BLaER1 treated with 17β-estradiol and CSF1 and Interleukin-3, amounts not matched to agents 10 nM and 100 nM (cell line): ENCODE results near the gene SOX8.
"Not testable (repeated sequence)": the region's sequence is repeated elsewhere in the genome, so short reads cannot be mapped to it uniquely, and the experiment has no call there.

ENCODE experiments used
- H3K27ac ChIP-seq, 11 experiments: shearing (Covaris generic); formaldehyde crosslinking; 2 replicates each; pipeline ENCODE4 v1.8.1; 2022
- H3K27me3 ChIP-seq, 11 experiments: shearing (Covaris generic); formaldehyde crosslinking; 2 replicates each; pipeline ENCODE4 v1.8.1; 2022
- H3K36me3 ChIP-seq, 11 experiments: shearing (Covaris generic); formaldehyde crosslinking; 2 replicates each; pipeline ENCODE4 v1.8.1; 2022
- H3K4me1 ChIP-seq, 10 experiments: shearing (Covaris generic); formaldehyde crosslinking; 2 replicates each; pipeline ENCODE4 v1.8.1; 2022
- H3K4me2 ChIP-seq, 11 experiments: shearing (Covaris generic); formaldehyde crosslinking; 2 replicates each; pipeline ENCODE4 v1.8.1; 2022
- H3K4me3 ChIP-seq, 10 experiments: shearing (Covaris generic); formaldehyde crosslinking; 2 replicates each; pipeline ENCODE4 v1.8.1; 2022
- H3K9ac ChIP-seq, 11 experiments: shearing (Covaris generic); formaldehyde crosslinking; 2 replicates each; pipeline ENCODE4 v1.8.1; 2022
- H3K9me3 ChIP-seq, 11 experiments: shearing (Covaris generic); formaldehyde crosslinking; replicated peaks in 1 of 11; 2 replicates each; pipeline ENCODE4 v1.8.1; 2022
- H4K20me1 ChIP-seq, 11 experiments: shearing (Covaris generic); formaldehyde crosslinking; 2 replicates each; pipeline ENCODE4 v1.8.1; 2022
- Cebpa-rat ChIP-seq, 11 experiments: shearing (Covaris generic); IDR thresholded peaks; 2 replicates each; pipeline ENCODE4 v1.8.1; 2022

SOX8 gene

GRCh38 chr16:939311-939710 lies 42.3 kb upstream of the SOX8 start:
- Histone ChIP-seq H4K20me1 (peaks cover 0 to 29% (median 0%) of the 10 kb centered on the region in 11 experiments; a peak in 2 of 22 replicates), H3K27me3 (no peaks in the 10 kb centered on the region), H3K4me2 (no peak overlapping the region), H3K9ac (no peak overlapping the region), H3K4me3 (no peak overlapping the region), H3K36me3 (peaks cover 29 to 48% (median 34%) of the 10 kb centered on the region in 11 experiments), H3K4me1 (peaks cover 0 to 19% (median 12%) of the 10 kb centered on the region in 10 experiments; a peak in 17 of 20 replicates), H3K9me3 (peaks cover 34 to 46% (median 42%) of the 10 kb centered on the region in 11 experiments), H3K27ac (no peak overlapping the region)
- TF ChIP-seq Cebpa-rat (IDR thresholded peaks at IDR 0.05), result no peak

DNA sequence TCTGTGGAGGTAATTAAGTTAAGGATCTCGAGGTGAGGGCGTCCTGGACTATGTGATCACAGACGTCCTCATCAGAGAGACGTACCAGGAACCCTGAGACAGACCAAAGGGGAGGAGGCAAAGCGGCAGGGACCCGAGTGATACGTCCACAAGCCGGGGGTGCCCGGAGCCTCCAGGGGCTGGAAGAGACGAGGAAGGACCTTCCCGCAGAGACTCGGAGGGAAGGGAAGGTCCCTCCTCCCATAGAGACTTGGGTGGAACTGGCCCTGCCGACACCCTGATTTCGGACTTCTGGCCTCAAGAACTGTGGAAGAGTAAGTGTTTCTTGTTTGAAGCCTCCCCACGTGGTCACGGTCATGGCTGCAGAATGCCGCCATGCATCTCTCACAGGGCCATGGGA lies 41.6 kb upstream of the SOX8 start:
- Histone ChIP-seq H3K27me3 (no peaks in the 10 kb centered on the region), H3K4me3 (no peak overlapping the region), H4K20me1 (peaks cover 0 to 29% (median 0%) of the 10 kb centered on the region in 11 experiments; a peak in 2 of 22 replicates), H3K27ac (no peak overlapping the region), H3K4me2 (peak overlapping the region in 9 of 11 experiments; percentile 7 to 58 (median 49); a peak in 14 of 22 replicates), H3K4me1 (peaks cover 0 to 19% (median 12%) of the 10 kb centered on the region in 10 experiments; a peak in 17 of 20 replicates), H3K9me3 (peaks cover 39 to 52% (median 47%) of the 10 kb centered on the region in 11 experiments), H3K9ac (no peak overlapping the region), H3K36me3 (peaks cover 33 to 53% (median 39%) of the 10 kb centered on the region in 11 experiments)
- no peak for TF ChIP-seq Cebpa-rat (IDR thresholded peaks at IDR 0.05)

DNA sequence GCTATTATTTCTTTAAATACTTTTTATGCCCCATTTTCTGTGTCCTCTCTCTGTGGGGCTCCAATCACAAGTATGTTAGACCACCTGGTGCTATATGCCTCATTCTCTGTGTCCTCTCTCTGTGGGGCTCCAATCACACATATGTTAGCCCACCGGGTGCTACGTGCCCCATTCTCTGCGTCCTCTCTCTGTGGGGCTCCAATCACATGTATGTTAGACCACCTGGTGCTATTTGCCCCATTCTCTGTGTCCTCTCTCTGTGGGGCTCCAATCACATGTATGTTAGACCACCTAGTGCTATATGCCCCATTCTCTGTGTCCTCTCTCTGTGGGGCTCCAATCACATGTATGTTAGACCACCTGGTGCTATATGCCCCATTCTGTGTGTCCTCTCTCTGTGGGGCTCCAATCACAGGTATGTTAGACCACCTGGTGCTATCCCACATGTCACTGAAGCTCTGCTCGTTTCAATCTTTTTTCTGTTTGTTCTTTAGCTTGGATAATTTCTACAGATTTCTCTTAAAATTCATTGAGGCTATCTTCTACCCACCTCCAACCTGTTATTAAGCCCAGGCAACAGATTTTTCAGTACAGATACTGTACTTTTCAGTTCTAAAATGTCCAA lies 39.0 kb upstream of the SOX8 start:
- Histone ChIP-seq H3K4me3 (peak overlapping the region in 2 of 10 experiments; percentile 1 to 10; a peak in 1 of 20 replicates), H3K4me2 (no peak overlapping the region), H3K9ac (no peak overlapping the region), H3K4me1 (peaks cover 0 to 19% (median 12%) of the 10 kb centered on the region in 10 experiments; a peak in 17 of 20 replicates), H4K20me1 (peaks cover 0 to 17% (median 0%) of the 10 kb centered on the region in 11 experiments; a peak in 3 of 22 replicates), H3K36me3 (peaks cover 41 to 78% (median 65%) of the 10 kb centered on the region in 11 experiments), H3K27ac (no peak overlapping the region), H3K27me3 (no peaks in the 10 kb centered on the region), H3K9me3 (peaks cover 39 to 55% (median 47%) of the 10 kb centered on the region in 11 experiments)
- TF ChIP-seq Cebpa-rat (IDR thresholded peaks at IDR 0.05), result no peak

DNA sequence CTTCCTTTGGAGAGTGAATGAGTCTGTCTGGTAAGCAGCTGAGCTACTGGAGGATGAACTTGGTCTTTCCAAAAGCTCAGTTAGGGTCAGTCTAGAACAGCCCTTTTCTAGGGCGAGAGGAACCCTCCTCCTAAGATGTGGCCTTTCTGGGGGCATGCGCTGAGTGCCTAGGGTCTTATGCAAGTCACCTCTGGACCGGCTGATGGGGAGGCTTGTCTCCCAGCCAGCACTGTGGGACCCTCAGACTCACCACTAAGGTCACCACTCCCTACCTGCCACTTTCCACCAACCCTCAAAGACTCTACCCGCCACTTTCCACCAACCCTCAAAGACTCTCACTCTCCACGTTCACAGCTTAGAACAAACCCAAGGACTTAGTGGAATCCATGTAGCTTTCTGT lies 37.6 kb upstream of the SOX8 start:
- H3K9me3 ChIP-seq, result peaks cover 39 to 55% (median 47%) of the 10 kb centered on the region in 11 experiments
- no peaks in the 10 kb centered on the region for H3K27me3 ChIP-seq
- no peak overlapping the region for H3K4me3 ChIP-seq
- H4K20me1 ChIP-seq, result peaks cover 0 to 13% (median 0%) of the 10 kb centered on the region in 11 experiments; a peak in 4 of 22 replicates
- H3K27ac ChIP-seq, result no peak overlapping the region
- H3K9ac ChIP-seq, result no peak overlapping the region
- peaks cover 41 to 82% (median 64%) of the 10 kb centered on the region in 11 experiments for H3K36me3 ChIP-seq
- peaks cover 0 to 14% (median 9%) of the 10 kb centered on the region in 10 experiments; a peak in 17 of 20 replicates for H3K4me1 ChIP-seq
- no peak overlapping the region for H3K4me2 ChIP-seq
- no peak for TF ChIP-seq Cebpa-rat (IDR thresholded peaks at IDR 0.05)

DNA sequence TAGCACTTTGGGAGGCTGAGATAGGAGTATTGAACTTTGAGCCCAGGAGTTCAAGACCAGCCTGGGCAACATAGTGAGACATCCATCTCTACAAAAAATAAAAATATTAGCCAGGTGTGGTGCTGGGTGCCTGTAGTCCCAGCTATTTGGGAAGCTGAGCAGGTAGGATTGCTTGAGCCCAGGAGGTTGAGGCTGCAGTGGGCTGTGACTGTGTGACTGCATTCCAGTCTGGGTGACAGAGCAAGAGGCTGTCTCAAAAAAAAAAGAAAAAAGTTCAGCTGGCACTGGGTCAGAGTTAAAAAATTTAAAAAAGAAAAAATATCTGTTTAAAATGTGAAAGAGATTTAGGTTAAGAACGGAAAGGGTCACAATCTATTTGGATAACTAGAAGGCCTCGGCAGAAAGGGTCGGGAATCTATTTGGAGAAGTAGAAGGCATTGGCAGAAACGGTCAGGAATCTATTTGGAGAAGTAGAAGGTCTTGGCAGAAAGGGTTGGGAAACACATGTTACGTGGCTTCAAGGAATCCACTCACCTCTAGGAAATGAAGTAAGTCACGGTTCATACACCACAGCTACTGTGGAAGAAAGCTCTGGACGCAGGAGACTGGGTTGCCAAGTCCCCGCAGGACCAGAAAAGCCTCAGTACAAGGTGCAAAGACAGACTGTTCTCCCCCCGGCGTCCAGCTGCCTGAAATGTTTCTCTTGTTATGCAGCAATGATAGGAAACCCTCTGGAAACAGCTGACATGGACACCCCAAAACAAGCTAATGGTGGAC lies 36.1 kb upstream of the SOX8 start:
- Histone ChIP-seq H4K20me1 (peaks cover 0 to 11% (median 0%) of the 10 kb centered on the region in 11 experiments; a peak in 4 of 22 replicates), H3K9ac (no peak overlapping the region), H3K4me2 (no peak overlapping the region), H3K27me3 (no peaks in the 10 kb centered on the region), H3K4me3 (no peak overlapping the region), H3K36me3 (peaks cover 41 to 70% (median 63%) of the 10 kb centered on the region in 11 experiments), H3K4me1 (peaks cover 0 to 8% (median 3%) of the 10 kb centered on the region in 10 experiments; a peak in 16 of 20 replicates), H3K9me3 (peaks cover 39 to 49% (median 43%) of the 10 kb centered on the region in 11 experiments), H3K27ac (no peak overlapping the region)
- no peak for TF ChIP-seq Cebpa-rat (IDR thresholded peaks at IDR 0.05)

DNA sequence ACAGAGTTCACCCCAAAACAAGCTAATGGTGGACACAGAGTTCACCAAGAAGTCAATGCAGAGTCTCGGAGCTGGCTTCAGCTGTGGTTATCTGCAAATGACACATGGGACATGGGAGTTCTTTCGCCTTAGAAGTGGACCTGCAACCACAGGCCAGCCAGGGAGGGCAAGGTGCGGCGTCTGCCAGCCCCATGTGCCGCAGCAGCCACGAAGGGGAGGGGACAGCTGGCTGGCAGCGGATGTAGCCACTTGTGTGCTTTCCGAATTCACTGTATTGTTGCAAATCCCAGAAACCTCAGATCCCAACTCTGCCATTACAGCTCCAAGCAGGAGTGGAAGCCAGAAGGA lies 35.5 kb upstream of the SOX8 start:
- Histone ChIP-seq H4K20me1 (peaks cover 0 to 15% (median 0%) of the 10 kb centered on the region in 11 experiments; a peak in 7 of 22 replicates), H3K27ac (no peak overlapping the region), H3K36me3 (peaks cover 46 to 73% (median 61%) of the 10 kb centered on the region in 11 experiments), H3K9me3 (peaks cover 34 to 43% (median 37%) of the 10 kb centered on the region in 11 experiments), H3K4me2 (no peak overlapping the region), H3K4me3 (no peak overlapping the region), H3K27me3 (no peaks in the 10 kb centered on the region), H3K9ac (no peak overlapping the region), H3K4me1 (peaks cover 0 to 2% (median 0%) of the 10 kb centered on the region in 10 experiments; a peak in 2 of 20 replicates)
- TF ChIP-seq Cebpa-rat (IDR thresholded peaks at IDR 0.05), result no peak

GRCh38 chr16:947255-947921 lies 34.2 kb upstream of the SOX8 start:
- Histone ChIP-seq H3K27ac (no peak overlapping the region), H3K4me1 (peaks cover 7 to 13% (median 11%) of the 10 kb centered on the region in 10 experiments; a peak in 17 of 20 replicates), H3K9me3 (peaks cover 20 to 29% (median 24%) of the 10 kb centered on the region in 11 experiments), H3K9ac (no peak overlapping the region), H3K27me3 (no peaks in the 10 kb centered on the region), H3K4me3 (no peak overlapping the region), H3K4me2 (no peak overlapping the region), H4K20me1 (peaks cover 0 to 22% (median 0%) of the 10 kb centered on the region in 11 experiments; a peak in 10 of 22 replicates), H3K36me3 (peaks cover 45 to 68% (median 57%) of the 10 kb centered on the region in 11 experiments)
- no peak for TF ChIP-seq Cebpa-rat (IDR thresholded peaks at IDR 0.05)

GRCh38 chr16:947922-948303 lies 33.7 kb upstream of the SOX8 start:
- peaks cover 0 to 24% (median 0%) of the 10 kb centered on the region in 11 experiments; a peak in 10 of 22 replicates for H4K20me1 ChIP-seq
- peaks cover 15 to 24% (median 18%) of the 10 kb centered on the region in 11 experiments for H3K9me3 ChIP-seq
- H3K27me3 ChIP-seq, H3K4me2 ChIP-seq, H3K4me3 ChIP-seq, H3K9ac ChIP-seq, H3K27ac ChIP-seq: not testable (repeated sequence)
- H3K4me1 ChIP-seq, result peaks cover 7 to 14% (median 12%) of the 10 kb centered on the region in 10 experiments; a peak in 17 of 20 replicates
- H3K36me3 ChIP-seq, result peaks cover 40 to 63% (median 51%) of the 10 kb centered on the region in 11 experiments

DNA sequence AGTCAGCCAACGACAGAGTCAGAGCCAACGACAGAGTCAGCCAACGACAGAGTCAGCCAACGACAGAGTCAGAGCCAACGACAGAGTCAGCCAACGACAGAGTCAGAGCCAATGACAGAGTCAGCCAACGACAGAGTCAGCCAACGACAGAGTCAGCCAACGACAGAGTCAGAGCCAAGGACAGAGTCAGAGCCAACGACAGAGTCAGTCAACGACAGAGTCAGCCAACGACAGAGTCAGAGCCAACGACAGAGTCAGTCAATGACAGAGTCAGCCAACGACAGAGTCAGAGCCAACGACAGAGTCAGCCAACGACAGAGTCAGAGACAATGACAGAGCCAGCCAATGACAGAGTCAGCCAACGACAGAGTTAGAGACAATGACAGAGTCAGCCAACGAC lies 32.8 kb upstream of the SOX8 start:
- Histone ChIP-seq H4K20me1 (peaks cover 0 to 24% (median 0%) of the 10 kb centered on the region in 11 experiments; a peak in 10 of 22 replicates), H3K4me1 (peaks cover 7 to 14% (median 12%) of the 10 kb centered on the region in 10 experiments; a peak in 17 of 20 replicates), H3K36me3 (peaks cover 35 to 58% (median 45%) of the 10 kb centered on the region in 11 experiments), H3K9me3 (peaks cover 7 to 16% (median 11%) of the 10 kb centered on the region in 11 experiments)
- not testable (repeated sequence) for H3K27me3 ChIP-seq, H3K9ac ChIP-seq, H3K4me3 ChIP-seq, H3K4me2 ChIP-seq, H3K27ac ChIP-seq

DNA sequence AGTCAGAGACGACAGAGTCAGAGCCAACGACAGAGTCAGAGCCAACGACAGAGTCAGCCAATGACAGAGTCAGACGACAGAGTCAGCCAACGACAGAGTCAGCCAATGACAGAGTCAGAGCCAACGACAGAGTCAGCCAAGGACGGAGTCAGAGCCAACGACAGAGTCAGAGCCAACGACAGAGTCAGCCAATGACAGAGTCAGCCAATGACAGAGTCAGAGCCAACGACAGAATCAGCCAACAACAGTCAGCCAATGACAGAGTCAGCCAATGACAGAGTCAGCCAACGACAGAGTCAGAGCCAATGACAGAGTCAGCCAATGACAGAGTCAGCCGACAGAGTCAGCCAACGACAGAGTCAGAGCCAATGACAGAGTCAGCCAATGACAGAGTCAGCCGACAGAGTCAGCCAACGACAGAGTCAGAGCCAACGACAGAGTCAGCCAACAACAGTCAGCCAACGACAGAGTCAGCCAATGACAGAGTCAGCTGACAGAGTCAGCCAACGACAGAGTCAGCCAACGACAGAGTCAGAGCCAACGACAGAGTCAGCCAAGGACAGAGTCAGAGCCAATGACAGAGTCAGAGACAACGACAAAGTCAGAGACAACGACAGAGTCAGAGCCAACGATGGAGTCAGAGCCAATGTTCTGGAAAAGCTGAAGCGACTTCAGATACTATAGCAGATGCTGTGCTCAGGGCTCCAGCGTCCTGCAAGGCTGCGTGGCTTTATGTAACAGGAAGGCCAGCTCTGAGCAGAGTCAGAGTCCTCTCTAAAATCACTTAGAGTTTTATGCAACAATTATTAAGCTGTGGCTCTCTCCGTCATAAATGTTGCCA lies 30.6 kb upstream of the SOX8 start:
- H3K27ac ChIP-seq, H3K27me3 ChIP-seq, H3K9me3 ChIP-seq, H3K9ac ChIP-seq, H3K4me3 ChIP-seq: not testable (repeated sequence)
- peaks cover 0 to 37% (median 0%) of the 10 kb centered on the region in 11 experiments; a peak in 10 of 22 replicates for H4K20me1 ChIP-seq
- peak overlapping the region in 8 of 11 experiments; percentile 21 to 62 (median 52); a peak in 8 of 22 replicates for H3K4me2 ChIP-seq
- peaks cover 25 to 45% (median 35%) of the 10 kb centered on the region in 11 experiments for H3K36me3 ChIP-seq
- peaks cover 7 to 14% (median 12%) of the 10 kb centered on the region in 10 experiments; a peak in 17 of 20 replicates for H3K4me1 ChIP-seq
